GM23338 (cell line): ENCODE measurements around the gene COA1. TPM values are rescaled to one million over a fixed set of nuclear protein-coding genes. Genes with fewer than 3 reads are reported as not detected.

Experiments used
- ATAC-seq: fragments of 200-7000 bp; cut with Tn5 transposase; 3 replicates; pipeline ENCODE4 v1.9.1; 2020
- DNase-seq: peaks from one replicate; pipeline ENCODE4 v3.0.0-alpha.2; 2015; ENCODE audit warnings: low spot score
- H2AFZ ChIP-seq: fragments of 200-600 bp; sonication (generic); 2 replicates; pipeline ENCODE4 v1.8.0; 2016; ENCODE audit warnings: antibody characterized with exemption, mild to moderate bottlenecking, moderate library complexity
- H3F3A ChIP-seq: fragments of 200-600 bp; sonication (generic); replicated peaks from 2 replicates; pipeline ENCODE4 v1.8.0; 2017; ENCODE audit warnings: antibody characterized with exemption, mixed run types, low read depth
- H3K27ac ChIP-seq: fragments of 200-600 bp; sonication (generic); 2 replicates; pipeline ENCODE4 v1.6.1; 2016; ENCODE audit warnings: low read depth
- H3K27me3 ChIP-seq: fragments of 200-600 bp; sonication (generic); 2 replicates; pipeline ENCODE4 v1.8.0; 2016; ENCODE audit warnings: mild to moderate bottlenecking, mixed run types, moderate library complexity; ENCODE audit not compliant: insufficient read depth
- H3K36me3 ChIP-seq: fragments of 200-600 bp; sonication (generic); 2 replicates; pipeline ENCODE4 v1.8.0; 2016; ENCODE audit warnings: mild to moderate bottlenecking; ENCODE audit not compliant: insufficient read depth
- H3K4me1 ChIP-seq: fragments of 200-600 bp; sonication (generic); 2 replicates; pipeline ENCODE4 v1.8.0; 2016; ENCODE audit warnings: mild to moderate bottlenecking, moderate library complexity; ENCODE audit not compliant: insufficient read depth
- H3K4me2 ChIP-seq: fragments of 200-600 bp; sonication (generic); 2 replicates; pipeline ENCODE4 v1.7.1; 2017; ENCODE audit warnings: mixed run types
- H3K4me3 ChIP-seq: fragments of 200-600 bp; sonication (generic); 2 replicates; pipeline ENCODE4 v1.6.1; 2016; ENCODE audit warnings: mixed run types
- H3K79me2 ChIP-seq: fragments of 200-600 bp; sonication (generic); replicated peaks from 2 replicates; pipeline ENCODE4 v1.8.0; 2017; ENCODE audit warnings: mild to moderate bottlenecking; ENCODE audit not compliant: insufficient read depth
- H3K9me2 ChIP-seq: fragments of 200-600 bp; sonication (generic); 2 replicates; pipeline ENCODE4 v1.8.0; 2017; ENCODE audit not compliant: insufficient read depth
- H4K20me1 ChIP-seq: fragments of 200-600 bp; sonication (generic); replicated peaks from 2 replicates; pipeline ENCODE4 v1.8.0; 2017; ENCODE audit warnings: mild to moderate bottlenecking; ENCODE audit not compliant: insufficient read depth
- H3K27ac Mint-ChIP-seq: 2 replicates; pipeline ENCODE4 v1.8.0; 2020; ENCODE audit warnings: inconsistent platforms, mild to moderate bottlenecking, moderate library complexity, mixed read lengths
- H3K27me3 Mint-ChIP-seq: 3 replicates; pipeline ENCODE4 v1.8.0; 2022; ENCODE audit warnings: low read depth, mild to moderate bottlenecking, moderate library complexity, mixed read lengths, inconsistent platforms; ENCODE audit not compliant: insufficient read depth, poor library complexity
- H3K36me3 Mint-ChIP-seq: 3 replicates; pipeline ENCODE4 v1.8.0; 2021; ENCODE audit warnings: low read depth, mild to moderate bottlenecking, inconsistent platforms, moderate library complexity, mixed read lengths
- H3K4me1 Mint-ChIP-seq: 3 replicates; pipeline ENCODE4 v1.8.0; 2020; ENCODE audit warnings: mild to moderate bottlenecking, inconsistent platforms, mixed read lengths
- H3K4me3 Mint-ChIP-seq: 3 replicates; pipeline ENCODE4 v1.8.0; 2021; ENCODE audit warnings: moderate library complexity, mild to moderate bottlenecking, inconsistent platforms, mixed read lengths
- H3K9me3 Mint-ChIP-seq: 3 replicates; pipeline ENCODE4 v1.8.0; 2020; ENCODE audit warnings: moderate library complexity, mild to moderate bottlenecking, inconsistent platforms, mixed read lengths
- CREB1 ChIP-seq: fragments of 250-450 bp; sonication (Bioruptor Pico); IDR thresholded peaks from 2 replicates; pipeline ENCODE4 v1.5.0; 2020; ENCODE audit warnings: low read depth, mild to moderate bottlenecking, moderate library complexity
- CTCF ChIP-seq, 2 experiments: fragments of 200-600 bp in 1 of 2; sonication (generic) in 1 of 2; conservative IDR thresholded peaks; 2 replicates each; pipeline versions ENCODE4 v1.5.1 to v1.6.1; 2016 to 2017; ENCODE audit warnings: antibody characterized with exemption in 2 of 2, low read depth in 2 of 2, mild to moderate bottlenecking in 2 of 2, moderate library complexity in 1 of 2
- ETS1 ChIP-seq: IDR thresholded peaks from 2 replicates; pipeline ENCODE4 v1.6.1; 2016; ENCODE audit warnings: antibody characterized with exemption
- EZH2 ChIP-seq: fragments of 200-600 bp; sonication (generic); IDR thresholded peaks from one replicate; pipeline ENCODE4 v1.8.0; 2017; ENCODE audit warnings: antibody characterized with exemption, mild to moderate bottlenecking, low read depth; ENCODE audit not compliant: unreplicated experiment
- EZH2phosphoT487 ChIP-seq: fragments of 200-600 bp; sonication (generic); IDR thresholded peaks from one replicate; pipeline ENCODE4 v1.8.1; 2018; ENCODE audit warnings: antibody characterized with exemption; ENCODE audit not compliant: unreplicated experiment
- JUNB ChIP-seq: IDR thresholded peaks from one replicate; pipeline ENCODE4 v1.6.1; 2016; ENCODE audit warnings: antibody characterized with exemption; ENCODE audit not compliant: unreplicated experiment
- NANOG ChIP-seq: IDR thresholded peaks from 2 replicates; pipeline ENCODE4 v1.6.1; 2016; ENCODE audit warnings: antibody characterized with exemption, borderline replicate concordance
- POLR2AphosphoS5 ChIP-seq: IDR thresholded peaks from 2 replicates; pipeline ENCODE4 v1.6.1; 2016; ENCODE audit warnings: antibody characterized with exemption, low read depth
- REST ChIP-seq: IDR thresholded peaks from one replicate; pipeline ENCODE4 v1.6.1; 2018; ENCODE audit warnings: antibody characterized with exemption; ENCODE audit not compliant: unreplicated experiment
- STAT1 ChIP-seq: IDR thresholded peaks from one replicate; pipeline ENCODE4 v1.6.1; 2016; ENCODE audit warnings: antibody characterized with exemption; ENCODE audit not compliant: unreplicated experiment
- ZNF114 ChIP-seq: fragments of 250-450 bp; sonication (Bioruptor Pico); IDR thresholded peaks from 2 replicates; pipeline ENCODE4 v1.5.0; 2020; ENCODE audit warnings: mild to moderate bottlenecking, moderate library complexity
- ZNF331 ChIP-seq: fragments of 250-450 bp; sonication (Bioruptor Pico); IDR thresholded peaks from 2 replicates; pipeline ENCODE4 v1.5.0; 2020; ENCODE audit warnings: low read depth, mild to moderate bottlenecking, moderate library complexity
- ZNF462 ChIP-seq: fragments of 250-450 bp; sonication (Bioruptor Pico); IDR thresholded peaks from 2 replicates; pipeline ENCODE4 v1.5.0; 2020; ENCODE audit warnings: mild to moderate bottlenecking, moderate library complexity
- polyA plus RNA-seq: library from polyadenylated mRNA; unstranded; fragments of >200 nt; fragmentation: Nextera tagmentation; extraction: Ambion mirVana; gene quantifications from 2 replicates; pipeline ENCODE4 v1.2.1, GENCODE V29; 2016
- total RNA-seq: library from RNA; depleted of rRNA; stranded (reverse); fragments of >200 nt; shearing (Covaris generic); gene quantifications from 2 replicates; pipeline ENCODE4 v1.2.3, GENCODE V29; 2014

Gene COA1
- total and polyA plus RNA-seq, 2 experiments from 2014 or later = 156 to 158 TPM

- Mint-ChIP-seq H3K4me1 (peaks cover 27% of the 10 kb centered on the region), H3K4me3 (no peak overlapping the region), H3K27ac (no peak overlapping the region), H3K9me3 (peaks cover 5% of the 10 kb centered on the region; the same call in 2 of the 3 replicates), H3K36me3 (peaks cover 37% of the 10 kb centered on the region), H3K27me3 (peaks cover 2% of the 10 kb centered on the region)
- DNase-seq = no peak
- ATAC-seq = no peak
- Histone ChIP-seq H3F3A (no peaks in the 10 kb centered on the region), H3K4me3 (no peak overlapping the region), H3K27me3 (no peaks in the 10 kb centered on the region), H3K9me2 (no peaks in the 10 kb centered on the region), H3K27ac (no peak overlapping the region), H2AFZ (no peak overlapping the region), H3K36me3 (no peaks in the 10 kb centered on the region), H4K20me1 (no peaks in the 10 kb centered on the region; the same call in 1 of the 2 replicates), H3K4me1 (peaks cover 28% of the 10 kb centered on the region), H3K4me2 (no peak overlapping the region), H3K79me2 (peaks cover 86% of the 10 kb centered on the region)
- TF ChIP-seq ETS1 = no peak
- TF ChIP-seq NANOG = no peak
- no peak for TF ChIP-seq JUNB
- no peak for TF ChIP-seq ZNF114 (CRISPR knock-in tag)
- TF ChIP-seq ZNF331 = no peak
- no peak for TF ChIP-seq ZNF462 (CRISPR knock-in tag)
- TF ChIP-seq POLR2AphosphoS5 = no peak
- no peak for TF ChIP-seq STAT1
- TF ChIP-seq CREB1 = no peak
- TF ChIP-seq EZH2phosphoT487 = no peak
- no peak for TF ChIP-seq EZH2
- TF ChIP-seq CTCF (conservative IDR thresholded peaks at IDR 0.05; ENCODE audit: low read depth in 2 of 2) = no peak
- no peak for TF ChIP-seq REST
These were observed 26.3 kb downstream of the COA1 start for GRCh38 chr7:43702974-43703373.
